OCI-LY7 (cell line): ENCODE results near the gene CPZ. TPM values are rescaled to one million over a fixed set of nuclear protein-coding genes. Genes with fewer than 3 reads are reported as not detected.

ENCODE experiments used
- BruUV-seq: library from RNA; stranded (reverse); fragments of 400-500 nt; replicated peaks from 2 replicates; lab custom pipeline; 2021; lab: Mats Ljungman, UMichigan
- CTCF ChIA-PET: fragments of 300-600 bp; sonication (Branson Sonifier 250); formaldehyde crosslinking; loops from one replicate; lab custom pipeline; 2022; ENCODE audit warnings: antibody characterized with exemption; ENCODE audit not compliant: unreplicated experiment; lab: Charles Lee
- POLR2A ChIA-PET: fragments of 300-600 bp; sonication (Branson Sonifier 250); formaldehyde crosslinking; loops from one replicate; lab custom pipeline; 2022; ENCODE audit warnings: antibody characterized with exemption; lab: Charles Lee
- DNase-seq: peaks from one replicate; pipeline ENCODE4 v3.0.0-alpha.2; 2015; ENCODE audit warnings: low spot score
- H2AFZ ChIP-seq: fragments of 200-600 bp; sonication (generic), shearing (Covaris generic); 2 replicates; pipeline ENCODE4 v1.6.1; 2014; ENCODE audit warnings: mild to moderate bottlenecking, antibody characterized with exemption, low read length, moderate library complexity
- H3K27ac ChIP-seq: fragments of 200-600 bp; sonication (generic); 2 replicates; pipeline ENCODE4 v1.5.1; 2014; ENCODE audit warnings: mixed run types, low read depth, mild to moderate bottlenecking, moderate library complexity, low read length, inconsistent platforms; ENCODE audit not compliant: poor library complexity, severe bottlenecking
- H3K36me3 ChIP-seq: fragments of 200-600 bp; sonication (generic); 2 replicates; pipeline ENCODE4 v1.6.1; 2014; ENCODE audit warnings: mild to moderate bottlenecking, antibody characterized with exemption, low read length, moderate library complexity, mixed read lengths; ENCODE audit not compliant: insufficient read depth
- H3K4me1 ChIP-seq: fragments of 200-600 bp; sonication (generic); 2 replicates; pipeline ENCODE4 v1.5.1; 2014; ENCODE audit warnings: mild to moderate bottlenecking, low read length; ENCODE audit not compliant: insufficient read depth, poor library complexity, severe bottlenecking
- H3K4me2 ChIP-seq: fragments of 200-600 bp; sonication (generic); 2 replicates; pipeline ENCODE4 v1.6.1; 2014; ENCODE audit warnings: mild to moderate bottlenecking, low read length
- H3K4me3 ChIP-seq: fragments of 200-600 bp; sonication (generic); 2 replicates; pipeline ENCODE4 v1.5.1; 2014; ENCODE audit warnings: mild to moderate bottlenecking, low read depth, low read length; ENCODE audit not compliant: poor library complexity, severe bottlenecking
- H3K79me2 ChIP-seq: fragments of 200-600 bp; sonication (generic); 2 replicates; pipeline ENCODE4 v1.6.1; 2016; ENCODE audit warnings: low read depth, mild to moderate bottlenecking, low read length, moderate library complexity, mixed read lengths; ENCODE audit not compliant: insufficient read depth
- H3K9me2 ChIP-seq: fragments of 200-600 bp; sonication (generic); 2 replicates; pipeline ENCODE4 v1.6.1; 2016; ENCODE audit warnings: mild to moderate bottlenecking, low read length, mixed read lengths; ENCODE audit not compliant: insufficient read depth
- H3K9me3 ChIP-seq: fragments of 200-600 bp; sonication (generic); 2 replicates; pipeline ENCODE4 v1.6.1; 2014; ENCODE audit warnings: mild to moderate bottlenecking, mixed run types, low read length, mixed read lengths
- H4K20me1 ChIP-seq: fragments of 200-600 bp; sonication (generic); 2 replicates; pipeline ENCODE4 v1.6.1; 2014; ENCODE audit warnings: mild to moderate bottlenecking, antibody characterized with exemption, low read length, moderate library complexity, mixed read lengths; ENCODE audit not compliant: insufficient read depth
- CTCF ChIP-seq: fragments of 200-600 bp; sonication (generic); conservative IDR thresholded peaks from 2 replicates; pipeline ENCODE4 v1.5.1; 2014; ENCODE audit warnings: mild to moderate bottlenecking, antibody characterized with exemption, low read length, moderate library complexity, mixed read lengths
- EZH2phosphoT487 ChIP-seq: fragments of 200-600 bp; sonication (generic); IDR thresholded peaks from 2 replicates; pipeline ENCODE4 v1.6.1; 2018; ENCODE audit warnings: low read depth, borderline replicate concordance, mild to moderate bottlenecking, mixed run types, antibody characterized with exemption, low read length, moderate library complexity, mixed read lengths
- intact Hi-C: fragments of 100-400 bp; cut with micrococcal nuclease; formaldehyde crosslinking; loops from one replicate; pipeline ENCODE4 v1.10.0; 2022; ENCODE audit not compliant: unreplicated experiment
- total RNA-seq, 2 experiments: library from RNA; depleted of rRNA in 1 of 2; stranded (reverse); fragments of >200 nt in 1 of 2; shearing (Covaris generic) in 1 of 2; gene quantifications; 2 replicates each; pipeline ENCODE4 v1.2.3, GENCODE V29; 2014 to 2022

The CPZ gene
- total RNA-seq, 2 experiments from 2014 or later: not detected

- H3K36me3 ChIP-seq: no peaks in the 10 kb centered on the region
- no peak overlapping the region for H3K4me3 ChIP-seq
- H3K9me2 ChIP-seq: no peaks in the 10 kb centered on the region
- CTCF ChIA-PET: no interaction called here
- no TSS peak for BruUV-seq
- no peak overlapping the region for H3K4me2 ChIP-seq
- DNase-seq: no peak
- H4K20me1 ChIP-seq: no peaks in the 10 kb centered on the region
- H3K9me3 ChIP-seq: no peaks in the 10 kb centered on the region
- H3K79me2 ChIP-seq: no peaks in the 10 kb centered on the region
- no peak overlapping the region for H2AFZ ChIP-seq
- POLR2A ChIA-PET: interaction anchor here (0.9 kb wide), 1 partner anchor 12 kb away, joined by 3 read pairs; no protein-coding TSS in a partner anchor
- intact Hi-C loops: no loop called here
- no peaks in the 10 kb centered on the region for H3K4me1 ChIP-seq
- TF ChIP-seq EZH2phosphoT487 (no peak), CTCF (no peak)
- no peak overlapping the region for H3K27ac ChIP-seq
Measured at GRCh38 chr4:8558080-8558960, 34.2 kb upstream of the CPZ start.

GRCh38 chr4:8559011-8559410, 33.6 kb upstream of the CPZ start:
- TF ChIP-seq EZH2phosphoT487 (no peak), CTCF (no peak)

More at GRCh38 chr4:8559011-8559410, 33.6 kb upstream of the CPZ start:
- no peak for DNase-seq
- Histone ChIP-seq H3K27ac (no peak overlapping the region), H2AFZ (no peak overlapping the region), H3K79me2 (no peaks in the 10 kb centered on the region), H3K4me2 (no peak overlapping the region), H3K4me1 (no peaks in the 10 kb centered on the region), H3K36me3 (no peaks in the 10 kb centered on the region), H4K20me1 (no peaks in the 10 kb centered on the region), H3K4me3 (no peak overlapping the region), H3K9me3 (no peaks in the 10 kb centered on the region), H3K9me2 (no peaks in the 10 kb centered on the region)
- CTCF ChIA-PET: no interaction called here
- intact Hi-C loops: no loop called here
- BruUV-seq: no TSS peak
- POLR2A ChIA-PET: interaction anchor here (0.6 kb wide), 1 partner anchor 29 kb away, joined by 3 read pairs; no protein-coding TSS in a partner anchor
